HepG2 (cell line): Measurements from ENCODE around the gene DACT2.

Source experiments
- CHD2 ChIP-seq: IDR thresholded peaks from 2 replicates; pipeline ENCODE4 v1.6.1; 2011; ENCODE audit warnings: low read depth, low read length, improper control_type of control experiment
- CREB1 ChIP-seq, 2 experiments: fragments of 450-650 bp in 1 of 2; IDR thresholded peaks; 2 replicates each; pipeline ENCODE4 v1.6.1; 2016 to 2017; ENCODE audit warnings: control low read depth in 1 of 2, mild to moderate bottlenecking in 1 of 2, missing compliant biosample characterization in 1 of 2, missing genetic modification characterization in 1 of 2
- CTCF ChIP-seq: sonication (generic); formaldehyde crosslinking; IDR thresholded peaks from 2 replicates; pipeline ENCODE4 v1.5.0; 2020; ENCODE audit warnings: mild to moderate bottlenecking, missing genetic modification reagents, moderate library complexity
- EZH2 ChIP-seq: conservative IDR thresholded peaks from 2 replicates; pipeline ENCODE4 v1.6.1; 2012; ENCODE audit warnings: mild to moderate bottlenecking, low read depth, low read length, moderate library complexity
- JUN ChIP-seq: sonication (generic); formaldehyde crosslinking; IDR thresholded peaks from 2 replicates; pipeline ENCODE4 v1.4.0; 2020; ENCODE audit warnings: mild to moderate bottlenecking, missing genetic modification reagents
- MYNN ChIP-seq: sonication (generic); formaldehyde crosslinking; IDR thresholded peaks from 2 replicates; pipeline ENCODE4 v1.4.0; 2020; ENCODE audit warnings: mild to moderate bottlenecking, low read depth, missing genetic modification reagents
- POGZ ChIP-seq: sonication (generic); formaldehyde crosslinking; IDR thresholded peaks from 2 replicates; pipeline ENCODE4 v1.4.0; 2020; ENCODE audit warnings: mild to moderate bottlenecking, missing genetic modification reagents
- SMYD3 ChIP-seq: sonication (generic); formaldehyde crosslinking; IDR thresholded peaks from 2 replicates; pipeline ENCODE4 v1.8.1; 2023; ENCODE audit warnings: mild to moderate bottlenecking, missing genetic modification reagents
- STAT6 ChIP-seq: sonication (generic); formaldehyde crosslinking; IDR thresholded peaks from 2 replicates; pipeline ENCODE4 v1.4.0; 2020; ENCODE audit warnings: missing genetic modification reagents, mild to moderate bottlenecking, borderline replicate concordance
- ZMAT3 ChIP-seq: sonication (generic); formaldehyde crosslinking; conservative IDR thresholded peaks from 2 replicates; pipeline ENCODE4 v1.7.0; 2021; ENCODE audit warnings: missing genetic modification reagents
- ZNF276 ChIP-seq: sonication (generic); formaldehyde crosslinking; IDR thresholded peaks from 2 replicates; pipeline ENCODE4 v1.4.0; 2020; ENCODE audit warnings: mild to moderate bottlenecking, low read depth, missing genetic modification reagents
- TF ChIP-seq, protein P1 (sequence below): IDR thresholded peaks from 2 replicates; pipeline ENCODE4 v1.6.1; 2012; ENCODE audit warnings: inconsistent platforms
- TF ChIP-seq, protein P2 (sequence below): sonication (generic); formaldehyde crosslinking; IDR thresholded peaks from 2 replicates; pipeline ENCODE4 v1.4.0; 2020; ENCODE audit warnings: mild to moderate bottlenecking, missing genetic modification reagents

DNA sequence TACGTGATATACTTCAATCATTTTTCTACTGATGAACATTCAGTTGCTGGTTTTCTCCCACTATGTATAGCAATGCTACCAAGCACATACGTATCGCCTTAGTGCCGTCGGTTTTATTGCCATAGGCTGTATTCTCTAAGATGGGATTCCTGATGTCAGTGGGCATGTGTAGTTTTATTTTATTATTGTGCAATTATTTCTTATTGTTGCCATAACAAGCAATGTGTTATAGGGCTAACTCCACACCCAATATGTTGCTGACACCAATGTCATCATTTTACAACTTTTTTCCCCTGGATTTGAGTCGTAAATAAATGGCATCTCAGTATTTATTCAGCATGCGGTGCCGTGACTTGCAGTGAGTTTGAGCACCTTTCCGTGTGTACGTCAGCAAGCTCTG is 10.8 kb upstream of the DACT2 start:
- TF ChIP-seq CREB1 (IDR thresholded peaks at IDR 0.05): no peak
- no peak for TF ChIP-seq CREB1 (CRISPR knock-in tag; IDR thresholded peaks at IDR 0.05)
- TF ChIP-seq EZH2: no peak
- TF ChIP-seq, protein P1, sequence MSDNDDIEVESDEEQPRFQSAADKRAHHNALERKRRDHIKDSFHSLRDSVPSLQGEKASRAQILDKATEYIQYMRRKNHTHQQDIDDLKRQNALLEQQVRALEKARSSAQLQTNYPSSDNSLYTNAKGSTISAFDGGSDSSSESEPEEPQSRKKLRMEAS: no peak
- TF ChIP-seq JUN (CRISPR knock-in tag): no peak
- no peak for TF ChIP-seq MYNN (CRISPR knock-in tag)
- TF ChIP-seq SMYD3 (CRISPR knock-in tag): no peak
- TF ChIP-seq STAT6: no peak
- no peak for TF ChIP-seq ZMAT3
- TF ChIP-seq POGZ (CRISPR knock-in tag): no peak
- TF ChIP-seq, protein P2, sequence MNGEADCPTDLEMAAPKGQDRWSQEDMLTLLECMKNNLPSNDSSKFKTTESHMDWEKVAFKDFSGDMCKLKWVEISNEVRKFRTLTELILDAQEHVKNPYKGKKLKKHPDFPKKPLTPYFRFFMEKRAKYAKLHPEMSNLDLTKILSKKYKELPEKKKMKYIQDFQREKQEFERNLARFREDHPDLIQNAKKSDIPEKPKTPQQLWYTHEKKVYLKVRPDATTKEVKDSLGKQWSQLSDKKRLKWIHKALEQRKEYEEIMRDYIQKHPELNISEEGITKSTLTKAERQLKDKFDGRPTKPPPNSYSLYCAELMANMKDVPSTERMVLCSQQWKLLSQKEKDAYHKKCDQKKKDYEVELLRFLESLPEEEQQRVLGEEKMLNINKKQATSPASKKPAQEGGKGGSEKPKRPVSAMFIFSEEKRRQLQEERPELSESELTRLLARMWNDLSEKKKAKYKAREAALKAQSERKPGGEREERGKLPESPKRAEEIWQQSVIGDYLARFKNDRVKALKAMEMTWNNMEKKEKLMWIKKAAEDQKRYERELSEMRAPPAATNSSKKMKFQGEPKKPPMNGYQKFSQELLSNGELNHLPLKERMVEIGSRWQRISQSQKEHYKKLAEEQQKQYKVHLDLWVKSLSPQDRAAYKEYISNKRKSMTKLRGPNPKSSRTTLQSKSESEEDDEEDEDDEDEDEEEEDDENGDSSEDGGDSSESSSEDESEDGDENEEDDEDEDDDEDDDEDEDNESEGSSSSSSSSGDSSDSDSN: no peak
- TF ChIP-seq CTCF (CRISPR knock-in tag): no peak
- TF ChIP-seq ZNF276 (CRISPR knock-in tag): no peak
- no peak for TF ChIP-seq CHD2
